DND-41 (cell line): ENCODE results near the gene MECR.

ENCODE experiments used
- EZH2 ChIP-seq: IDR thresholded peaks from 3 replicates; pipeline ENCODE4 v1.6.1; 2012; ENCODE audit warnings: borderline replicate concordance, low read depth, mild to moderate bottlenecking, moderate library complexity, low read length, inconsistent platforms; ENCODE audit not compliant: severe bottlenecking
- TF ChIP-seq, protein P1 (sequence below): IDR thresholded peaks from 2 replicates; pipeline ENCODE4 v1.5.1; 2012; ENCODE audit warnings: borderline replicate concordance, low read length, moderate library complexity, mild to moderate bottlenecking; ENCODE audit not compliant: poor library complexity, severe bottlenecking; ENCODE audit errors: extremely low read depth

DNA sequence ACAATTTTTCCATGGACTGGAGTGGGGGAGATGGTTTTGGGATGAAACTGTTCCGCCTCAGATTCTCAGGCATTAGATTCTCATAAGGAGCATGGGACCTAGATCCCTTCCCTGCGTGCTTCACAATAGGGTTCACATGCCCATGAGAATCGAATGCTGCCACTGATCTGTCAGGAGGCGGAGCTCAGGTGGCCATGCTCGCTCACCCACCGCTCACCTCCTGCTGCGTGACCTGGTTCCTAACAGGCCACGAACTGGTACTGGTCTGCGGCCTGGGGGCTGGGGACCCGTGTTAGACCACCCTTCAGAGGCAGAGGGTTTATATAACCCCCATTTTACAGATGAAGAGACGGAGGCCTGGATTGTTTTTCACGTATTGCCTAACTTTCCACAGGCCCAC lies 32.7 kb downstream of the MECR start:
- TF ChIP-seq, protein P1, sequence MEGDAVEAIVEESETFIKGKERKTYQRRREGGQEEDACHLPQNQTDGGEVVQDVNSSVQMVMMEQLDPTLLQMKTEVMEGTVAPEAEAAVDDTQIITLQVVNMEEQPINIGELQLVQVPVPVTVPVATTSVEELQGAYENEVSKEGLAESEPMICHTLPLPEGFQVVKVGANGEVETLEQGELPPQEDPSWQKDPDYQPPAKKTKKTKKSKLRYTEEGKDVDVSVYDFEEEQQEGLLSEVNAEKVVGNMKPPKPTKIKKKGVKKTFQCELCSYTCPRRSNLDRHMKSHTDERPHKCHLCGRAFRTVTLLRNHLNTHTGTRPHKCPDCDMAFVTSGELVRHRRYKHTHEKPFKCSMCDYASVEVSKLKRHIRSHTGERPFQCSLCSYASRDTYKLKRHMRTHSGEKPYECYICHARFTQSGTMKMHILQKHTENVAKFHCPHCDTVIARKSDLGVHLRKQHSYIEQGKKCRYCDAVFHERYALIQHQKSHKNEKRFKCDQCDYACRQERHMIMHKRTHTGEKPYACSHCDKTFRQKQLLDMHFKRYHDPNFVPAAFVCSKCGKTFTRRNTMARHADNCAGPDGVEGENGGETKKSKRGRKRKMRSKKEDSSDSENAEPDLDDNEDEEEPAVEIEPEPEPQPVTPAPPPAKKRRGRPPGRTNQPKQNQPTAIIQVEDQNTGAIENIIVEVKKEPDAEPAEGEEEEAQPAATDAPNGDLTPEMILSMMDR: no peak
- TF ChIP-seq EZH2: no peak
